ENCODE measurements around the gene ALKBH4. TPM values are rescaled to one million over a fixed set of nuclear protein-coding genes. Genes with fewer than 3 reads are reported as not detected.

ALKBH4 gene
- total and polyA plus RNA-seq, 2 donors from 2014 or later: 14.0 to 15.4 TPM

DNA sequence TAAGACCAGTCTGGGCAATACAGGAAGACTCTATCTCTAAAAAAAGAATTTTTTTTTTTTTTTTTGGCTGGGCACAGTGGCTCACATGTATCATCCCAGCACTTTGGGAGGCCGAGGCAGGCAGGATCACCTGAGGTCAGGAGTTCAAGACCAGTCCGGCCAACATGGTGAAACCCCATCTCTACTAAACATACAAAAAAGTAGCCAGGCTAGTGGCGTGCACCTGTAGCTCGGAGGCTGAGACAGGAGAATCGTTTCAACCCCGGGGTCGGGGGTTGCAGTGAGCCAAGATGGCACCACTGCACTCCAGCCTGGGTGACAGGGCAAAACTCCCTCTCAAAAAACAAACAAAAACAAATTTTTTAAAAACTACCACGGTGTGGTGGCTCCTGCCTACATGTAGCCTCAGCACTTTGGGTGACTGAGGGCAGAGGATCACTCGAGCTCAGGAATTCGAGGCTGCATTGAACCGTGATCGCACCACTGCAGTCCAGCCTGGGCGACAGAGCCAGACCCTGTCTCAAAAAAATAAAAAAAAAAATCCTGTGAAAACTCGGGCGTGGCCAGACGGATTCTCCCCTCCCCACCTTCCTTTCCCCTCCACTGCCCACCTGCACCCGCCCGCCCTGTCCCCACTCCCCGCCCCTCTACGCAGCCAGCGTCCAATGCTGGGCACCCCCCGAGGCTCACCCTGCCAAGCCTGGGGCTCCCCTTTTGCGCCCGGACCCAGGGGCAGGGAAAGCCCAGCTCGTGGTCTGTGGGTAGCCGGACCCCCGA lies 32.0 kb downstream of the ALKBH4 start:
- H3K9ac ChIP-seq (ENCODE audit: low read length in 3 of 3): peak overlapping the region in 1 of 3 donors; percentile 34
- intact Hi-C loops (cut with DNase I): no loop called here
- TF ChIP-seq, protein P1, sequence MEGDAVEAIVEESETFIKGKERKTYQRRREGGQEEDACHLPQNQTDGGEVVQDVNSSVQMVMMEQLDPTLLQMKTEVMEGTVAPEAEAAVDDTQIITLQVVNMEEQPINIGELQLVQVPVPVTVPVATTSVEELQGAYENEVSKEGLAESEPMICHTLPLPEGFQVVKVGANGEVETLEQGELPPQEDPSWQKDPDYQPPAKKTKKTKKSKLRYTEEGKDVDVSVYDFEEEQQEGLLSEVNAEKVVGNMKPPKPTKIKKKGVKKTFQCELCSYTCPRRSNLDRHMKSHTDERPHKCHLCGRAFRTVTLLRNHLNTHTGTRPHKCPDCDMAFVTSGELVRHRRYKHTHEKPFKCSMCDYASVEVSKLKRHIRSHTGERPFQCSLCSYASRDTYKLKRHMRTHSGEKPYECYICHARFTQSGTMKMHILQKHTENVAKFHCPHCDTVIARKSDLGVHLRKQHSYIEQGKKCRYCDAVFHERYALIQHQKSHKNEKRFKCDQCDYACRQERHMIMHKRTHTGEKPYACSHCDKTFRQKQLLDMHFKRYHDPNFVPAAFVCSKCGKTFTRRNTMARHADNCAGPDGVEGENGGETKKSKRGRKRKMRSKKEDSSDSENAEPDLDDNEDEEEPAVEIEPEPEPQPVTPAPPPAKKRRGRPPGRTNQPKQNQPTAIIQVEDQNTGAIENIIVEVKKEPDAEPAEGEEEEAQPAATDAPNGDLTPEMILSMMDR (IDR thresholded peaks at IDR 0.05; ENCODE audit: borderline replicate concordance, extremely low read depth, insufficient read depth): no peak
- no peaks in the 10 kb centered on the region for H3K9me3 ChIP-seq (ENCODE audit: control insufficient read depth in 2 of 3, insufficient read depth in 1 of 3, low read length in 3 of 3)
- peak in 4 of 5 donors; percentile 53 to 69 (median 64) for DNase-seq
- no peaks in the 10 kb centered on the region for H3K36me3 ChIP-seq (ENCODE audit: control insufficient read depth in 2 of 3, insufficient read depth in 3 of 3, low read length in 3 of 3)
- peak overlapping the region; percentile 60 to 91 for H3K27ac ChIP-seq (ENCODE audit: low read depth in 2 of 2, low read length in 2 of 2)
- H3K4me1 ChIP-seq (ENCODE audit: control insufficient read depth in 2 of 3, insufficient read depth in 2 of 3, low read depth in 1 of 3, low read length in 3 of 3): peaks cover 0 to 14% (median 7%) of the 10 kb centered on the region in 3 donors
- H3K4me3 ChIP-seq (ENCODE audit: low read length in 3 of 3): peak overlapping the region in 2 of 3 donors; percentile 6 to 51
- FAIRE-seq: no peak
- no peaks in the 10 kb centered on the region for H3K27me3 ChIP-seq (ENCODE audit: control insufficient read depth, insufficient read depth, low read length)

DNA sequence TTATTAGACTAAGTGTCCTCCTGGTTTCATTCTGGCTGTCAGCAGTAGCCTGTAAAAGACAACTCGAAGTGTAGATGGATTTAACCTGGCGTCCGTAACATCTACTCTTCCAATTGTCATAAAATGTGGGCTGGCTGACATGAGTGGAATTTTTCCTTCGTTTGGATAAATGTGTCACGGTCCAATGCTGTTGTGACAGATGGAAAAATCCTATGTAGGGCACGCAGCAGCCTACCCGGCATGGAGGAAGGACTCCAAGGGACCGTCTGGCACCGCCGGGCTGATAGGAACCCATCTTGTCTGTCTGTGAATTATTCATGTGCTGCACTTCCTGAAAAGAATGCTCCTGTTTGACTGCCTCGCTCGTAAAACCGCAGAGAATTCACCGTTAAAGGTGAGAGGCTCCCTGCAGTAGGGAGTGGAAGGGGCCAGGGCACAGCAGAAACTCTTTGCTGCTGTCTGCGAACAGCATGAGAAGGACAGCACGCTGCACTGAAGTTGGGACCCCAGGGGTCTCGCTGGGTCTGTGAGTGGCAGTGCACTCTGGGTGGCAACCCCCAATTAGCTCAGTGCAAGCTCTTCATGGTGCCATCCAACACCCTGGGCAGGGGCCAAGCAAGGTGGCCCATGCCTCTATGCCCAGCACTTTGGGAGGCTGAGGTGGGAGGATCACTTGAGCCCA lies 32.9 kb downstream of the ALKBH4 start:
- DNase-seq: peak in 4 of 5 donors; percentile 48 to 75 (median 61)
- Histone ChIP-seq H3K9me3 (ENCODE audit: control insufficient read depth in 2 of 3, insufficient read depth in 1 of 3, low read length in 3 of 3) (no peaks in the 10 kb centered on the region), H3K36me3 (ENCODE audit: control insufficient read depth in 2 of 3, insufficient read depth in 3 of 3, low read length in 3 of 3) (no peaks in the 10 kb centered on the region), H3K27me3 (ENCODE audit: control insufficient read depth, insufficient read depth, low read length) (no peaks in the 10 kb centered on the region), H3K4me1 (ENCODE audit: control insufficient read depth in 2 of 3, insufficient read depth in 2 of 3, low read depth in 1 of 3, low read length in 3 of 3) (peaks cover 0 to 14% (median 7%) of the 10 kb centered on the region in 3 donors), H3K27ac (ENCODE audit: low read depth in 2 of 2, low read length in 2 of 2) (peak overlapping the region in 1 of 2 donors; percentile 77), H3K4me3 (ENCODE audit: low read length in 3 of 3) (no peak overlapping the region), H3K9ac (ENCODE audit: low read length in 3 of 3) (peak overlapping the region in 1 of 3 donors; percentile 42)
- TF ChIP-seq, protein P1 (IDR thresholded peaks at IDR 0.05; ENCODE audit: borderline replicate concordance, extremely low read depth, insufficient read depth): no peak
- intact Hi-C loops (cut with DNase I): no loop called here
- no peak for FAIRE-seq

DNA sequence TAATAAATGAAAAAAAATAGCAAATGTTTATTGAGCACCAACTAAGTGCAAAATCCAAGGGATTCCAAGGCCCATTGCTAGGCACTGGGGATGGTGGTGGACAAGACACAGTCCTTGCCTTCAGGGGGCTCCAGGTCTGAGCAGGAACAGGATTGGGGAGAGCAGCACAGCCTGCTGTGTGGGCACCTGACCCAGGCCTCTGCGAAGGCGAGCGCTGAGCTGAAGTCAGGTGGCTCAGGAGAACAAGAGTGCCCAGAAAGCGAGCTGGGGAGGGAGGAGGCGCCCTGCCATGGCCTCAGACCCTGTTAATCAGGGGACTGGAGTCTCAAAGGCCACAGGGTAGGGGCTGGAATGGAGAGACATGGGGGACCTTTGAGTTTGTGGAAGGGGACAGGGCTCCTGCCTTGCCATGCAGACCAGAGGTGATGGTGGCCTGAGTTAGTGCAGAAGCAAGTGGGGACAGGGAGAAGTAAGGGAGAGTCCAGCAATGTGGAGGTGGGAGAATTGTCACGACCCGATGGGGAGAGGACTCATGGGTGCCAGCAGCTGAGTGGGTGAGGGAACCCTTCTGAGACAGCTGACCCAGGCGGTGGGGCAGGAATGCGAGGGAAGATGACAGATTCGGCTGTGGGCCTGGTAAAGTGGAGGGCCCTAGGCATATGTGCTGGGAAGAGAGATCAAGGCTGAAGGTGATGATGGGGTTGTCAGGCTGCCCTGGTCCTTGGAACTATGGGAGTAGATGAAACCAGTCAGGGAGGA lies 35.3 kb downstream of the ALKBH4 start:
- Histone ChIP-seq H3K4me1 (ENCODE audit: control insufficient read depth in 2 of 3, insufficient read depth in 2 of 3, low read depth in 1 of 3, low read length in 3 of 3) (peaks cover 0 to 9% (median 7%) of the 10 kb centered on the region in 3 donors), H3K9me3 (ENCODE audit: control insufficient read depth in 2 of 3, insufficient read depth in 1 of 3, low read length in 3 of 3) (no peaks in the 10 kb centered on the region), H3K27me3 (ENCODE audit: control insufficient read depth, insufficient read depth, low read length) (no peaks in the 10 kb centered on the region), H3K4me3 (ENCODE audit: low read length in 3 of 3) (no peak overlapping the region), H3K36me3 (ENCODE audit: control insufficient read depth in 2 of 3, insufficient read depth in 3 of 3, low read length in 3 of 3) (peaks cover 0 to 8% (median 2%) of the 10 kb centered on the region in 3 donors), H3K27ac (ENCODE audit: low read depth in 2 of 2, low read length in 2 of 2) (no peak overlapping the region), H3K9ac (ENCODE audit: low read length in 3 of 3) (no peak overlapping the region)
- FAIRE-seq: no peak
- no peak for DNase-seq
- intact Hi-C loops (cut with DNase I): no loop called here
- TF ChIP-seq, protein P1 (IDR thresholded peaks at IDR 0.05; ENCODE audit: borderline replicate concordance, extremely low read depth, insufficient read depth): no peak

Measured in kidney (tissue), 14 donors.